Suprapubic skin (tissue), 4 donors: ENCODE measurements around the gene KDM5B. TPM values are rescaled to one million over a fixed set of nuclear protein-coding genes. Genes with fewer than 3 reads are reported as not detected.

Experiments
- DNase-seq, 2 donors: peaks; one replicate each; pipeline ENCODE4 v3.0.0-alpha.2; 2019; ENCODE audit warnings: low spot score in 2 of 2
- H3K27ac ChIP-seq: fragments of 200-600 bp; sonication (generic); one replicate; pipeline ENCODE4 v1.5.1; 2019
- H3K27me3 ChIP-seq: fragments of 200-600 bp; sonication (generic); one replicate; pipeline ENCODE4 v1.5.1; 2019
- H3K36me3 ChIP-seq: fragments of 200-600 bp; sonication (generic); one replicate; pipeline ENCODE4 v1.5.1; 2019
- H3K4me1 ChIP-seq: fragments of 200-600 bp; sonication (generic); one replicate; pipeline ENCODE4 v1.5.1; 2019
- H3K4me3 ChIP-seq: fragments of 200-600 bp; sonication (generic); one replicate; pipeline ENCODE4 v1.5.1; 2019; ENCODE audit warnings: mild to moderate bottlenecking
- H3K9me3 ChIP-seq: fragments of 200-600 bp; sonication (generic); one replicate; pipeline ENCODE4 v1.5.1; 2019
- EP300 ChIP-seq: sonication (generic); formaldehyde crosslinking; IDR thresholded peaks from one replicate; pipeline ENCODE4 v1.6.1; 2017; ENCODE audit warnings: antibody characterized with exemption
- POLR2A ChIP-seq, 2 donors: fragments of 450-650 bp; IDR thresholded peaks; one replicate each; pipeline ENCODE4 v1.6.1; 2017; ENCODE audit warnings: antibody characterized with exemption in 2 of 2, mild to moderate bottlenecking in 2 of 2, moderate library complexity in 2 of 2
- POLR2AphosphoS5 ChIP-seq, 3 donors: sonication (generic); formaldehyde crosslinking; IDR thresholded peaks; one replicate each; pipeline ENCODE4 v1.6.1; 2017; ENCODE audit warnings: antibody characterized with exemption in 3 of 3
- WGBS: methylation state at CpG from one replicate; pipeline ENCODE4 v1.1.5; 2018; 5-methylcytosine and 5-hydroxymethylcytosine counted together
- total RNA-seq, 4 donors: library from RNA; depleted of rRNA; stranded (reverse); fragments of >200 nt; gene quantifications; one replicate each; pipeline ENCODE4 v1.1.0, GENCODE V29; 2016
- TF ChIP-seq, protein P1 (sequence below), 2 donors: fragments of 200-600 bp in 1 of 2; fragments of 450-650 bp in 1 of 2; sonication (generic) in 1 of 2; IDR thresholded peaks; one replicate each; pipeline ENCODE4 v1.5.1; 2016 to 2019; ENCODE audit warnings: antibody characterized with exemption in 2 of 2, mild to moderate bottlenecking in 1 of 2, moderate library complexity in 1 of 2

The KDM5B gene
- total RNA-seq, 4 donors from 2014 or later = 76.1 to 165 (median 89.4) TPM

DNA sequence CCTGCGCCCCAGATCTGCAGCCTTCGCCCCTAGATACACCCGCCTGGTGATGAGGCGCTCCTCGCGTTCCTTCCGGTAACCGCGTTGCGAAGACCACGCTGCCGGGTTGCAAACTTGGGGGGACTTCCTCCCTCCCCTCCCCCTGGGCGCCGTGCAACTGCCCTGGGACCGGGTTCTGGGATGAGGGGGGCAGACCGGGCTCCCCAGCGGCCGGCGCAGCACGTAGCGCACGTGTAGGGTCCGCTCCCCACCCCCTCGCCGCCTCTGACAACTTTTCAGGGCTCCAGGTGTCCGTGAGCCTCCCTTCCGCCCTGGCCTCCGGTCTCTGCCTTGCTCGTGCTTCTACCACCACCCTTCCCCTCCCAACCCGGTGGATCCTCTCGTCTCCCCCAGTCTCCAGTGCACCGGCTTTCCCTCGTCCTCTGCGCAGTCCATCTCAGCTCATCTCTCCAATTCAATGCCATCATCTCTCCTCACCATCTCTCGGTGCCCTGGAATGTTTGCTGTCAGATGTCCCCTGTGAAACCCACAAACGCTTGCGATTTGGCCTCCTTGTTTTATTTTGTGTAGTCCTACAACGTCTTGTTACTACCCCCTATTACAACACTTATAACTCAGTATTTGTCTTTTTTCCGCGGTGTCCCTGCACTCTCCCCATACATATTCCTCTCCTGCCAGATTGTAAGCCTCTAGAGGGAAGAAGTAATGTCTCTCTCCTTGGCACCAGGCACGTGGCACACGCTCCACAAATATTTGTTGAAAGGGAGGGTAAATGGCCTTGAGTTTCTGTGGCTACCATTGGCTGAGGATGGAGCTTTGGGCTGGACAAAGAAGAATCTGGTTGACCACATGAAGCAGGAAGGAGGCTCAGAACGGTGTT lies 3.3 kb upstream of the KDM5B start:
- Histone ChIP-seq H3K4me1 (peaks cover 41% of the 10 kb centered on the region), H3K27ac (peak overlapping the region; percentile 74), H3K4me3 (peak overlapping the region; percentile 68), H3K9me3 (no peaks in the 10 kb centered on the region), H3K27me3 (no peaks in the 10 kb centered on the region), H3K36me3 (no peaks in the 10 kb centered on the region)
- 10% methylated on average over 22 of the region's 43 CpGs for WGBS
- DNase-seq = peak in 1 of 2 donors; percentile 74
- TF ChIP-seq, protein P1, sequence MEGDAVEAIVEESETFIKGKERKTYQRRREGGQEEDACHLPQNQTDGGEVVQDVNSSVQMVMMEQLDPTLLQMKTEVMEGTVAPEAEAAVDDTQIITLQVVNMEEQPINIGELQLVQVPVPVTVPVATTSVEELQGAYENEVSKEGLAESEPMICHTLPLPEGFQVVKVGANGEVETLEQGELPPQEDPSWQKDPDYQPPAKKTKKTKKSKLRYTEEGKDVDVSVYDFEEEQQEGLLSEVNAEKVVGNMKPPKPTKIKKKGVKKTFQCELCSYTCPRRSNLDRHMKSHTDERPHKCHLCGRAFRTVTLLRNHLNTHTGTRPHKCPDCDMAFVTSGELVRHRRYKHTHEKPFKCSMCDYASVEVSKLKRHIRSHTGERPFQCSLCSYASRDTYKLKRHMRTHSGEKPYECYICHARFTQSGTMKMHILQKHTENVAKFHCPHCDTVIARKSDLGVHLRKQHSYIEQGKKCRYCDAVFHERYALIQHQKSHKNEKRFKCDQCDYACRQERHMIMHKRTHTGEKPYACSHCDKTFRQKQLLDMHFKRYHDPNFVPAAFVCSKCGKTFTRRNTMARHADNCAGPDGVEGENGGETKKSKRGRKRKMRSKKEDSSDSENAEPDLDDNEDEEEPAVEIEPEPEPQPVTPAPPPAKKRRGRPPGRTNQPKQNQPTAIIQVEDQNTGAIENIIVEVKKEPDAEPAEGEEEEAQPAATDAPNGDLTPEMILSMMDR (IDR thresholded peaks at IDR 0.05) = no peak
- TF ChIP-seq POLR2A (IDR thresholded peaks at IDR 0.05) (no peak), EP300 (no peak), POLR2AphosphoS5 (IDR thresholded peaks at IDR 0.05) (no peak)

DNA sequence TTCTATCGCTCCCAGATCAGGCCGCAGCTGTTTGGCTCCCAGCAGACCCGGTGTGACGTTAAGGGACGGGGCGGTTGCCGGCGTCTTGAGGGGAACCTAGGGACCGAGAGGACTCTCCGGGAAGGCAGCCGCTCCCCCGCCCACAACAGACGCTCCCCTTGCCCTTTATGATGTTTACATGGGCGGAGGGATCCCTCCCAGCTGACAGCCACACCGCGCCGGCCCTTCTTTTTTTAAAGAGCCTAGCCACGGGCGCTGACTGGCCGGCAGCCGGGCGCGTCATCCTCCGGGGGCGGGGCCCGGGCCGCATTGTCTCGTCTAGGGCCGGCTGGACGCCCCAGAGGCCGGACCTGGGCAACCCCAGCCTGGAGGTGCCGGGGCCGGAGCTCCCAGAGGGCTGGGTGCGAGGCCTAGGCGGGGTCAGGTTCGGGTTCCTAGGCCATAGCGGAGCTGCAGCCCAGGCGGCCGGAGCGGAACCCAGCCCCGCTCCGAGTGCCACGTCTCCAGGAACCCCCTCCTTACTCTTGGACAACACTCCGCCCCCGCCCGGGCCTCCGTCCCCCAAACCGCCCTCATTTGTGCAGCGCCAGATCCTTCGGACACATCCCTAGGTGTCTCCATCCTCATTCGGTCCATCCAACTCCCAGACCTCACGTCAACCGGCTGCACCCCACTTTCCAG lies 2.5 kb upstream of the KDM5B start, which contains the start of gene PCAT6:
Gene PCAT6, plus strand, starts transcription at position 340 of the 681 bp plus-strand sequence.
- no peaks in the 10 kb centered on the region for H3K36me3 ChIP-seq
- H3K9me3 ChIP-seq = no peaks in the 10 kb centered on the region
- H3K4me1 ChIP-seq = peaks cover 49% of the 10 kb centered on the region
- peak within 1 kb of the TSS; percentile 68 for H3K4me3 ChIP-seq
- peak within 1 kb of the TSS; percentile 74 for H3K27ac ChIP-seq
- TF ChIP-seq POLR2AphosphoS5 (IDR thresholded peaks at IDR 0.05) (peak in 1 of 3 donors; percentile 74), EP300 (no peak), POLR2A (IDR thresholded peaks at IDR 0.05) (peak in 1 of 2 donors; percentile 63)
- peak; percentile 96 for DNase-seq
- H3K27me3 ChIP-seq = no peaks in the 10 kb centered on the region
- WGBS = under 1% methylated on average over 22 of the region's 53 CpGs

DNA sequence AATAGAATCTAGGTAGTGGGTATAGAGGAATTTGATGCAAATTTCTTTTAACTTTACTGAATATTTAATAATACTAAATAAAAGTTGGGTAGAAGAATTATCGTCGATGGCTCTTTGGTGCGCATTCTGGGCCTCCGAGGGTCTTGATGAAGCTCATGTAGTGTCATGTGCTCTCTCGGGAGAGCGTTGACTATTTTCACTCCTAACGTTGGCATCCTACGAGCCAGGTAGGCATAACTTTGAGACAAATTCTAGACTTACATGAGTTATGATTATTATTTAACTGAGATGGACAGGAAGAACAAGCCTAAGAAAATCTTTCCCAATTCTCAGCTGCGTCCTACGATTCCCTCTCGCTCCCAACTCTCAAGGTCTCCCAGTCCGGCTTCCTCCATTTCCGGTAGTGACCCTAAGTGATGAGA lies 2.0 kb upstream of the KDM5B start:
- Histone ChIP-seq H3K27ac (peak overlapping the region; percentile 74), H3K4me3 (peak overlapping the region; percentile 68), H3K36me3 (no peaks in the 10 kb centered on the region), H3K27me3 (no peaks in the 10 kb centered on the region), H3K9me3 (no peaks in the 10 kb centered on the region), H3K4me1 (peaks cover 51% of the 10 kb centered on the region)
- no peak for DNase-seq
- TF ChIP-seq POLR2AphosphoS5 (IDR thresholded peaks at IDR 0.05) (no peak), POLR2A (IDR thresholded peaks at IDR 0.05) (no peak), EP300 (no peak)
- TF ChIP-seq, protein P1 (IDR thresholded peaks at IDR 0.05) = no peak
- WGBS = 10% methylated on average over 13 of the region's 13 CpGs

DNA sequence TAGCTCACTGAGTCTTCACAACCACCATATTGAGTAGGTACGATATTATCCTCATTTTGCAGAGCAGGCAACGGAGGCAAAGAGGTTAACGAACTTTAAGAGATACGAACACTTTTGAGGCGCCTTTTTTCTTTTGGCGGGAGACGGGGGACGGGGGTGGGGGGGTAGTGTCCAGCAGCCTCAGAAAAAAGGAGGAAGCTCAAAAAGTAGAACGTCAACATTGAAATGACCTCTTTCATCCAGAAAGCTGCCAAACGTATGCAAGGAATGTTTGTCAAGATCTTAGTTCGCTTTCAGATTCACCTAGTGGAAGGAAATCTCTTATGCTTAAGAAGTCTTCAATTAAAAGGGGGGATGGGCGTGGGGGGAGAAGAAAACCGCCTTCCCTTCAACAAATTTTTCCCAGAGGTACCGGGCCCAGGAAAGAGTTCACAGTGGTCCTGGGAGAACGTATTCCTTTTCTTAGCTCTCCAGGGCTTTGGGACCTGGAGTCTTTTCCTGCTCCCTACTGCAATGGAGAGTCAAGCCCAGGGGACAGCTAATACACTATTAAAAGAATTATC lies 1.5 kb upstream of the KDM5B start:
- H3K4me3 ChIP-seq = no peak overlapping the region
- no peaks in the 10 kb centered on the region for H3K27me3 ChIP-seq
- DNase-seq = no peak
- no peak for TF ChIP-seq POLR2A (IDR thresholded peaks at IDR 0.05)
- TF ChIP-seq, protein P1 (IDR thresholded peaks at IDR 0.05) = no peak
- TF ChIP-seq EP300 = no peak
- TF ChIP-seq POLR2AphosphoS5 (IDR thresholded peaks at IDR 0.05) = no peak
- 72% methylated on average over 15 of the region's 15 CpGs for WGBS
- H3K27ac ChIP-seq = no peak overlapping the region
- no peaks in the 10 kb centered on the region for H3K36me3 ChIP-seq
- peaks cover 51% of the 10 kb centered on the region for H3K4me1 ChIP-seq
- H3K9me3 ChIP-seq = no peaks in the 10 kb centered on the region

DNA sequence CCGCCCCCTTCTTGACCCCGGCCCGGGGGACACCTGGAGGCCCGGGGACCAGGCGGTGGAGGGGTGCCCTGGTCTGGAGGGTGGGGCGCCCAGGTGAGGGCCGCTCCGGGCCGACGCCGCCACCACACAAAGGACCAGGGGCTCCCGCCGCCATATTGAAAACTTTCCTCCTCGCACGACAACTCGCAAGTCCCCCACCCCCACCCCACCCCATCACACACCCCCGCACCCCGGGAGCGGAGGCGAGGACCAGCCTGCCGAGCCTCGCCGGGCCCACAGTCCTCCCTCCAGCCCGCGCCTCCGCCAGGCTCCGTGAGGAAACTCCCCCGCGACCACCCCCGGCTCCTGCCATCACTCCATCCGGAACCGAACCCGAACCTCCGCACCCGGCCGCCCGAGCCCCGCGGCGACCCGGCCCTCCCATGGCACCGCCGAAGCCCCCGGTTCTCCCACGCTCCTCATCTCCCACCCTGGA lies 733 bp downstream of the KDM5B start:
- TF ChIP-seq POLR2AphosphoS5 (IDR thresholded peaks at IDR 0.05) (no peak), EP300 (no peak), POLR2A (IDR thresholded peaks at IDR 0.05) (no peak)
- TF ChIP-seq, protein P1 (IDR thresholded peaks at IDR 0.05) = no peak
- Histone ChIP-seq H3K4me1 (peaks cover 52% of the 10 kb centered on the region), H3K27ac (peak overlapping the region; percentile 91), H3K9me3 (no peaks in the 10 kb centered on the region), H3K36me3 (no peaks in the 10 kb centered on the region), H3K4me3 (peak overlapping the region; percentile 85), H3K27me3 (no peaks in the 10 kb centered on the region)
- no CpG with 5 or more reads among the region's 45 CpGs for WGBS
- no peak for DNase-seq
